GM18861 (cell line): ENCODE data around the gene ACSL1.

Source experiments
- ATAC-seq: cut with Tn5 transposase; IDR thresholded peaks from one replicate; pipeline ENCODE4 v1.9.1; 2021; ENCODE audit not compliant: unreplicated experiment

The ACSL1 gene

DNA sequence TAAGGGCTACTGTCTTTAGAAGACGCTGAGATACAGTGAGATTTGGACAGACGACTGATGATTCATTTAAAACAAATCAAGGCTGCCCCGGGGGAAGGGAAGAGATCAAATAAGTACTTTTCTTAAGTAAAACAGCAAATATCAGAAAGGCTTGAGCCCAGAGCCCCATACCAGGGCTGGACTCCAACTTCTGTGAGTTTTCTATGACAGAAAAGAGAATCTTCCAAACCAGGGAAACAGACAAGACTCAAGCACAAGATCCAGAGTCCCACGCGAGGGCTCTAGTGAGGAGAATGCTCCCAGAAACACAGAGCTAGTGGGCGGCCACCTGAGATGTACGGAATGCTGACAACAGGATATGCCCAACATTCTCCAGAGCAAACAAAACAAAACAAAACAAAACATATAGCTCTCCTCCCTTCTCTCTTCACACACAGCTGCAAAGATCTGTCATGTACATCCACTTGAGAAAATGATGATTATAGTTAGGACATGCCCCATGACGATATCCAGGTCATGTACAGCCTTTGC lies 13.1 kb downstream of the ACSL1 start:
- ATAC-seq: no peak

DNA sequence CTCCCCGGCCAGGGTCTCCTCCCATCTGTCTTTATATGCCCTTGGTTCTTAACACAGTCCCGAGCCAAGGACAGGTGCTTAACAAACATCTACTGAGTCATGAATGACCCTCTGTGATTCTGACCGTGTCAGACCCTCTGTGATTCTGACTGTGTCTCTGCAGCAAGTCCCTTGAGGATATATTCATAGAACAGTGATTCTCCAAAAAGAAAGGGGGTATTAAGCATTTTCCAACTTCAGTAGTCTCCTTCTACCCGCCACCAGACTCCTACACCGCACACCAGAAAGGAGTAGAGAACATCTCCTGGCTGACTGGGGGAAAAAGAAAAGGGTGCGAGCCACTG lies 13.6 kb downstream of the ACSL1 start:
- no peak for ATAC-seq

DNA sequence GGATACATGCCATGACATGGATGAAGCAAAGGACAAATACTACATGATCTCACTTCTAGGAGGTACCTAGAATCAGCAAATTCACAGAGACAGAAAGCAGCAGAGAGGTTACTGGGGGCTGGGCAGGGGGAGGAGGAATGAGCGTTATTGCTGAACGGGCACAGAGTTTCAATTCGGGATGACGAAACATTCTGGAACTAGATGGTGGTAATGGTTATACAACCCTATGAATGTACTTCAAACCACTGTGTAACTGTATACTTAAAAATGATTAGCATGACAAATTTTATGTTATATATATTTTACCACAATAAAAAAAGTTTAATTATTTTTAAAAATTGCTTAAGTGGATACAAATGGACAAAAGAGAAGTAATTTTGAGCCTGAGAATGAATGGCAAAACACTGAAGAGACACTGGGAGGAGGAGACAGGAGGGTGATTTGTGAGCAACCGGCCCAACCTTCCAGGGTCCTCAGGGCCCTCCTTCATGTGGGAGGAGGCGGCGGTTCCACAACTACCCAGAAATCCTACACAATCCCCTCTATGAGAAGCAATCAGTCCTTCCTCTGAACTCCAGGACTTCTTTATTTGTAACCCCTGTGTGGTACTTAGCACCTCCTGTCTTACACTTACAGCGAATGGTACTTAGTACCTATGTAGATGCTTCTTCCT lies 14.1 kb downstream of the ACSL1 start:
- no peak for ATAC-seq

DNA sequence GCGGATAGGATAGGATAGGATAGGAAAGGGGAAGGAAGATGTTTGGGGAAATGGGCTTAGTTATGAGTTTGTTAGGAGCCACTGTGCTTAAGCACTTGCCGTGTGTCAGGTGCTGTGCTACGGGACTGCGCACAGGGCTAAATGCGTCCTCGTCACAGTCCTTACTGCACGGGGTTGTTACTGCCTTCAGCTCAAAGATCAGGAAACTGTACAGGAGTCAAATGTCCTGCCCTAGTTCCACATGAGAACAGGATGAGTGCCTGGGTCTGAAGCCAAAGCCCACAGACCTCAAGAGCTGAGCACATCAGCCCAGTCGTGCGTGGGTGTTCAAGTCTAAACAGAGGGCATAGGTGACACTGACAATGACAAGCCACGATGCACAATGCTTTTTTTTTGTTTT lies 15.0 kb downstream of the ACSL1 start:
- no peak for ATAC-seq

DNA sequence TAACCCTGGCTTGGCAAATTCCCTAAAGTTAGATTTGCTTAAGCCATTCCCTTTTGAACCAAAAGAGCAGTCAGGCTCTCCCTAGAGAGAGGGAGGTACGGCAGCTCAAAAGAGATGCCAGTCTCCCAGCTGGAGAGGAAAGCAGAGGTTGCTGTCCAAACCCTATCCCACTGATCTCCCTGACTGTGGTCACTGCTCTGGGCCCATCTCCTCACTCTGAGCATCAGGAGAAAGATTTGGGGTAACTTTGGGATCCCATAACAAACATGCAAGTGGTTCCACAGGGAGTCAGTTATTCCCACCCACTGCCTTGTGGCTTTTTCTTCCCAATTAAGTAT lies 17.1 kb downstream of the ACSL1 start:
- no peak for ATAC-seq

DNA sequence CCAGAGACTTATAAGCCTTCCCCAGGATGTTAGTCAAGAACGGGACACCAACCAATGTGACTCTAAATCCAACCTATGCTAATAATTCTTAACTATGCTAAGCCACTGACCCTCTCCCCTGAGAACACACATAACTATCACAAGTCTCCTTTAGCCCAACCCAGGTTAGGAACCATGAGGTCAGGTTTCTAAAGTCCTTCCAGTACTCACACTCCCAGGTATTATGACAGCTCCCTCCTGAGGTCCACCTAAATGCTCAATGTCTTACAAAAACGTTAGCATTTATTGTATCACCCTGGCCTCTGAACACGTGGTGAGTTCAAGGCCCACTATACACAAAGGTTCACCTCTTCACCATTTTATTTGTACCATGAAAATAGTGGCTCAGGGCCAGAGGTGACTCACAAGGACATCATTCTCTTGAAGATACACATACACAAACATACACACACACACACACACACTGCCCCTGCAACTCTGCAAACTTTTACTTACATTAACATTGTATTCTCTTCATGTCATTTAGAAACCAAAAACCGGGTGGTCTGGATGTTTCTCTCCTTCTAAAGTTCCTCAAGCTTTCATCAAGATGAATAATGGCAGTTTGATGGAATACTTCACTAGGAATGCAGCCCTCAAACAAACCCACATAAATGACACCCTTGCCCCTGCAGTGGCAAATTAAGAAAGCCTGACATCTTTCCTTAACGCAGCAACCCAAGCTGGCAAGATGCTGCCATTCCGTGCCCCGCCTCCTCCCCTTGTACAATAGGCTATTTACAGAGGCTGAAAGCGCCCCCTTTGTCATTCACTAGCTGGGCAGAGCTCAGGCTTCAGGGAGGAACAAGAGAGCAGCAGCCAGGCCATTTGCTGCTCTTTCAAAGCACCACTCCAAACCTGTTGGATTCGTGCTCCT lies 17.7 kb downstream of the ACSL1 start:
- no peak for ATAC-seq

DNA sequence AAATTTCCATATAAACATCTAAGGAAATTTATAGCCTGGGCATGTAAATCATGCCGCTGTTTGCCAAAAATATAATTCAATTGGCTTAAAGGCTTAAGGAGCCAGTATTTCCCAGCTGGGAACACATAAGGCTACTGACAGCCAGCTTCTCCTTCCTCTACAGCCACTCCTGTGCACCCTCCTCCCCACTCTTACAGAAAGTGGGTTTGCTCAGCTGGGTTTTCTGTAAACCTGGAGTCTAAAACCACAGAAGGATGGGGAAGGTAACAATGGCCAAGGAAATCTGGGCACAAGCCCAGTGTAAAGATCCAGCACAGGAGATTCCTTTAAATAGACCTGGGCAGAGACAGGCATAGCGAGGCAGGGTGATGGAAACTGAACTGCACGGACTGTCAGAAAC lies 18.5 kb downstream of the ACSL1 start:
- no peak for ATAC-seq

DNA sequence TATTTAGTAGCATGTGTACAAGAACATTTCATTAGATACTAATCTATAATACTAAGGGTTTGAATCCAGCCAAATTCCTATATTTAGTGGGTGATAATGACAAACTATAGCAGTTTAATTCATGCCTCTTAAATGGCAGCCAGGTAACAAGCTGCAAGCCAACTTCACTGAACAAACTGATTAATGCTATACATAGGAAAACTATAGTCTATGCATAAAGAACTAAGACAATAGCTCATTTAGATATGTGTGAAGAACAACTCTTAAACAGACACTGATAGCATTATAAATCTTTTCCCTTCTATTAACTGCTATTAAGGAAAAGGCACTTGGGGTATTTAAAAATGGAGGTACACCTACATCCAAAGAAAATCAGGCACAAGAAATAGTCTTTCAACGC lies 19.1 kb downstream of the ACSL1 start:
- no peak for ATAC-seq

DNA sequence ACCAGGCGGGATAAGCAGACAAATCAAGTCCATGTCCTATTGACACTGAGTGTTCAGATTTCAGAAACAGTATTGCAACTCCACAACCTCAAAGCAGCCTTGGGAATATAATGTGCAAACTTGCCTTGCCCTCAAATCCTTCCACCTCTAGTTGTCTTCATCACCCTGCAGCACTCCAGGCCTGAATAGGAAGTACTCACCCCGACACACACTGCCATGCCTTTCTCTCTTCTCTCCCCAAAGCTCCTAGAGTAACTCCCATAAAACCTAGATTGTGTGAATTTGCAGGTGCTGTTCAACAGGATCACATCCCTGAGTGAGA lies 19.6 kb downstream of the ACSL1 start:
- ATAC-seq: no peak

DNA sequence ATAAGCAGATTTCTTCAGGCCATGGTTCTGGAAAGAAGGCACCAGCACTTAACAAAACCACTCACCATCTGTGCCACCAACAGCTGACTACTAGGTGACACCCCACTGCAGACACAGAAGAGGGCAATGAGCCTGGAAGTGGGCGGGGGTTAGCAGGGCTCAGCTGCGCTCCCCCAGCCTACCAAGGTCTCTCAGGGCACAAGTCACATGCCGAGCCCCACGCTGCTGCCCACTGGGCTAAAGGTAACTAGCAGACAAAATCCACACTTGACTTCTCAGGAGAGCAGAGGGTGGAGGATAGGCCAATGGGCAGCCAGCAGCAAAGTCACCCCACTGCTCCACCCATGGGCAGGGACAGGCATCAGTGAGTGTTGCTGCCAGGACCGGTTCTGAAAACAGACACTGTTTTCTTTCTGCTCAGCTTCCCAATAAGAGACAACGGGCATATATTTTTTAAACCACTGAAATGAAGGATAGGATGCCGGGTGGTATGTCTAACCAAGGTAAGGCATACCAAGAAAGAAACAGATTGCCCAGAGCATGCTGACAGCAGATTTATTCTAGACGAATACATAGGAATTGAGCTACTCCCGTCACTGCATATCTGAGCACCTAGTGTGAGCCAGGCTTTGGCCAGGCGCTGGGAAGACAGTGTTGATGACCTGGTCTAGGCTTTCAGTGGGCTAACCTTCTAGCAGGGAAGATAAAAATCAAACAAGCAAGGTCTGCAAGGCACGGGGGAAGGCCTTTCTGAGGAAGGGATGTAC lies 20.1 kb downstream of the ACSL1 start:
- peak; percentile 76 for ATAC-seq

DNA sequence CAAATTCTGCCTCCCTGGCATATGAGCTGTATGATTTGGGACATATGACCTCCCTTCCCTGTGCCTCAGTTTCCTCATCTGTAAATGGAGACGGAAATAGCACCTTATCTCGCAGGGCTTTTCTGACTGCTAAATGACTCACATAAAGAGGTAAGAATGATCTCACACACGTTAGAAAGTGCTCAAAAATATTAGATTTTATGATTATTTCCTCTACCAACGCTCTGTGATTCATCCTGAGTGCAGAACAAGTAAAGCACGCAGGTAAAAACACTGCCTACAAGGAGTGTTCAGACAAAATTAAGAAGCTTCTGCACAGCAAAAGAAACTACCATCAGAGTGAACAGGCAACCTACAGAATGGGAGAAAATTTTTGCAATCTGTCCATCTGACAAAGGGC lies 21.1 kb downstream of the ACSL1 start:
- no peak for ATAC-seq

DNA sequence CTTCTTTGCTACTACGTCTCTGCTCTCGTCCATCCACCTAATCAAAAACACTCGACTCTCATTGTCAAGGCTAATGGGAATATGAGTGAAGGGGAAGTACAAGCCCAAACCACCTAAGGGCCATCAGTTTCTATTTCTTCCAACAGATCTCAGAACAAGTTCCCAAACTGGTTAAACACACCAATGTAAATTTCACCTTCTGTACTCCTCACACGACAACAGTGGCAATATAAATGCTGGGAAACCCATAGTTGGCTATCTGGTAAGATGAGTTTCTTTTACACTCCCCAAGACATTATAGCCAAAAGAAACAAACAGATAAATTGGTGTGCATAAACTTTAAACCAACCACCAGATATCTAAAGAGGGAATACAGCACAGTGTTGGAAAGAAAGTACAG lies 21.9 kb downstream of the ACSL1 start:
- ATAC-seq: no peak

DNA sequence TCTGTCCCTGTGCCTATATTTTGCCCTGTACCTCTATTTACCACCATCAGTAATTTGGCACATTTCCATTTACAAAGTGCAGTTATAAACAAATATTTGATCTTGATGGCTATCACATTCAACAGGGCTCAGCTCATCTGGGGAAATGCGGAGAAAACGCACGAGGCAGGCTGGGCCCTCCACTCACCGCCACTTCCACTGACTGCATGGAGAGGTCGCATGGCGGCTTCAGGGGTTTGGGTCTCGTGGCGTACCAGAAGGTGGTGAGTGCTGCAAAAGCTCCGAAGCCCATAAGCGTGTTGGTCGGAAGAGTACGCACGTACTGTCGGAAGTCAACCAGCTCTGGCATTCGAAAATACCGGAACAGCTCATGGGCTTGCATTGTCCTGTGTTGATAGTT lies 22.6 kb downstream of the ACSL1 start:
- ATAC-seq: no peak

DNA sequence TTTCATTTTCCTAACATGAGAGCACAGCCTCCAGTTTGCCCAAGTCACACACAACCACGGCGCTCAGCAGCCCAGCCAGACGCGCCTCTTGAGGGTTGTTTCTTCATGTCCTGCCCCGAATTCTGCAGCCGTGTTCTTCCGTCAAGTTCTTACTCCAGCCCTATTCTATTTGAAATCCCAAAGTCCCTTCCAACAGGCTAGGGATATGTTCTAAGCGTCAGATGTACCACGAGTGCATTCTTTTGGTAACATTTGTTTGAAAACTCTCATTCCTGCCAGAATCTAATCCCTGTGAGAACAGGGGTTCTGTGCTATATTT lies 23.1 kb downstream of the ACSL1 start:
- ATAC-seq: no peak

DNA sequence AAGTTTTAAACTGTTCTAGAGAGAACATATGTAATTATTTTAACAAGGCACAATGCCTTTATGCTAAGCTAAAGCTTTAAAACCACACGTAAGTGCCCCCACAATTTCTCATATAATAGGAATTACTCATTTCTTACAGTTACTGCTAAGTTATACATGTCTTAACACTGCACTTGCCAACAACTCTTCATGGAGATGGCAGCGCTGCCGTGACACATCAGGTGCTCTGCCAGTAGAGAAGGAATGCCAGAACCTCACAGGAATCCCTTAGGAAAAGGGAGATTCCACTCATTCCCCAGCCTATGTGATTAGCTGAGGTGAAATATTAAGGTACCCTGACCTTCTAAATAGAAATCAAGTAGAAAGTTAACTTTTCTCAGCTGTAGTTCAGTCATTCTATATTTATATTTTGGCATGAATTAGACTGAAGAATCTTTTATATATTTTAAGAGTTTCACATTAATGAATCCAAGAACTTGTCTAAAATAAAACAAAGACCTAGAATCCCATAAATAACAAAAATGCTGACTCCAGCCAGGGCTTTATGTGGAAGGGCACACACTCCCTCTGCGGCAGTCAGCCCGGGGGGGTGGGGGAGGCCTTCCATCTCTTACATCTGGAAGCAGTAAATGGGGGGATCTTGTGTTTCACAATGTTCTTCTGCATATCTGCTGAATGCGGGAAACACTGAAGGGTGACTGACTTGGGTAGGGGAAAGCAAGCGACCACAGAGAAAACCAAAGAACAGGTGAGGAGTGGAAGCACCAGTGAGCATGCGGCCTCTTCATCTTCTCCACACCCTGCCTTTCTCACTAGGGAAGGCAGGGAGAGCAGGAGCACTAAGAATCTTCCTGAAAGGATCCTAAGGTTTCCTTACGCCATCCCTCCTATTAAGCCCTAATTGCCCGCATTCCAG lies 23.7 kb downstream of the ACSL1 start:
- no peak for ATAC-seq

DNA sequence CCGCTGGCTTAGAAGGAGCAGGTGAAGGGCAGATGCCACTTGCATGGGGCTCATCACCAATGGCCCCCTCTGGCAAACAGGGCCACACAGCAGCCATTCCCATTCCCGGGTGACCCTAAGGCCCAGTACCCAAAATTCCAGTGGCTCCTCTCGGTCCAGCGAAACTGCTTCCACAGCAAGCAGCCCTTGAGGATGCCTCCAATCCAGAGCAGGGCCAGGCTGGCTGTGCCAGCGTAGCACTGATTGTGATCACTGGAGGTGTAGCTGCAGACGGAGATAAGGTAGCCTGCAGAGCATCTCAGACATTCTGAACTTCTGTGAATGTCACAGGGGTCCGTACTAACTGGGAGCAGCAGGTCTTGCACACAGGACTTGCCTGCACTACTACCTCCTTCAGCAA lies 27.3 kb downstream of the ACSL1 start:
- ATAC-seq: no peak

DNA sequence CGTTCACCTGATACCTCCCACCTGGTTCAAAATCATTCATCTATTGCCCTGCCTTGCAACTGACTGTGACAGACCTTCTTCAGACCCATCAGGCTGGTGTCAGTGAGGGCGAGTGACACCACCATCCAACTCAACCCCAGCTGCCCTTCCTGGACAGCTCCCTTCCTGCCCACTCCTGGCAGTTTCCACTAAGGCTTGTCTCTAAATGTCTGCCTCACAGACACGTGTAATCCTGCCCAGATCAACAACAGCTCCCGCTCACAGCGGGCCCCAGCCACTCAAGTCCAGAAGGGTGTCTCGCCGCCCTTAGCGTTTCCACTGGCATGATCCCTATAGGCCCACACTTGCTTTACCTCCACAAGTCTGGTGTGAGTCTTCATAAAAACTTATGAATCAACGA lies 28.9 kb downstream of the ACSL1 start:
- ATAC-seq: no peak

DNA sequence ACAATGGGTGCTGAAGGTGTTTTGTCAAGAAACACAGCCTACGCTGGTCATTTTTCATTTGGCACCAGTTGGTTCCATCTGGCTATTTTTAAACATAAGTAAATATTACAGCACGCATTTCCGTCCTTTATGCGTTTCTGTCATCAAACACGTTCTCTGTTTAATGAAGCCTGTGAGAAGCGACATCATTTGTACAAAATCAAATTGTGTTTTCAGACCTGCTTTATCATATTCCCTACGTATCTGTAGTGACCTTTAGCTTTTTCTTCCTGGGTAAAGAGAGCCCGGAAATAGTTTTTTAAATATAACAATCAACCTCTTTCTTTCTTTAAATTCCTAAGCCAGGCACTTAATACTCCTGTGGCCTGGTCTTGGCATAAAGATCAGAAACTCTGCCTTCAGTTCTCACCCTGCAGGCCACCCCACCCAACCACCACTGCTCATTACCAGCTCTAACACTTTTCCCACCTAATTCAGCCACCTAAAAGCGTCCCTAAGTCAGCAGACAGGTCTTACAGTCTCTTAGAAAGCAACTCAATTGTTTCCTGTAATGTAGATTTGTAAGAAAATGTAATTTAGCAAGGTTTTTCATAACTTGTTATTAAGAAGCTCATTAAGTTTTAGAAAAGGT lies 30.4 kb downstream of the ACSL1 start:
- ATAC-seq: no peak

DNA sequence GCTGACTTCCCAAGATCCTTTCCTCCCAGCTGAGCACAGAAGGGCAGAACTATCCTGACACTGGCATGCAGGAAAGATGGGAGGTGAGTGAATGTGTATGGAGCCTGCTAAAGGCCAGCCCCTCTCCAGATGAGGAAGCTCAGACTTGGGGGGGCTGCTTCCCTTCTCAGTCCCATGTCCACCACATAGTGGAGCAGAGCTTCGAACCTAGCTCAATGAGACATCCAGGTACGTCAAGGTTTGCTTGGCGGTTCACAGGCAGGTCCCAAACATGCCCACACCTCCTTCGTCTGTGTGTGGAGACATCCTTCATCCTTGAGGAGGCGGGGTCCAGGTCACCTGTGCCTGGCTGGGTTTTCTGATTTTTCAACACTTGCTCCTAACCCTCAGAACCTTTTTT lies 31.3 kb downstream of the ACSL1 start:
- ATAC-seq: no peak

DNA sequence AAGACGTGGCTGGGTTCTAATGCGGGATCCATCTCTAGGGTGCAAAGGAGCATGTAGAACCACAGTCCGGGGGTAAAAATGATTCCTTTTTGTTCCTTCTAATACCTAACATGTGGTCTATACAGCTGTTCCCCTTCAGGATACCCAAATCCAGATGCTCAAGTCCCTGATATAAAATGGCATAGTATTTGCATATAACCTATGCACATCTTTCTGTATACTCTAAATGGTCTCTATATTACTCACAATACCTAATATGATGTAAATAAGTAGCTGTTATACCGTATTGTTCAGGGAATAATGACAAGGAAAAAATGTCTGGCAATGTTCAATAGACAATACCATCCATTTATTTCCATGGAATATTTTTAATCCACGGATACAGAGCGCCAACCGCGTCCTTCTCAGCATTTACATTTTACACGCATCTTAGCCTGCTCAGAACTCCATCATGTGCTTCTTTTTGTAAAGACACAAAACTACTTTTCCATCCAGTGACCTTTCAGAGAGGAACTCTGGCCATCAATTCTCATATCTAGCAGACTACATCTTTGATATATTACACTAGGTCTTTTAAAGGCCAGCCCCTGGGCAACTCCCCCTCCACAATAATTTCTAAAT lies 31.9 kb downstream of the ACSL1 start:
- ATAC-seq: no peak
